Peyer's patch (tissue), 4 donors: ENCODE data around the gene TRMT11. TPM values are rescaled to one million over a fixed set of nuclear protein-coding genes. Genes with fewer than 3 reads are reported as not detected.

Source experiments
- DNase-seq, 3 donors: peaks; one replicate each; pipeline ENCODE4 v3.0.0-alpha.2; 2017 to 2019
- H3K27ac ChIP-seq, 4 donors: fragments of 200-600 bp; sonication (generic); one replicate each; pipeline ENCODE4 v1.5.1; 2016 to 2019
- H3K27me3 ChIP-seq, 2 donors: fragments of 200-600 bp; sonication (generic); one replicate each; pipeline ENCODE4 v1.5.1; 2019
- H3K36me3 ChIP-seq, 3 donors: fragments of 200-600 bp; sonication (generic); one replicate each; pipeline ENCODE4 v1.5.1; 2016 to 2019
- H3K4me1 ChIP-seq, 4 donors: fragments of 200-600 bp; sonication (generic); one replicate each; pipeline ENCODE4 v1.5.1; 2016 to 2019
- H3K4me3 ChIP-seq, 4 donors: fragments of 200-600 bp; sonication (generic); 1 replicate in 3 of 4; 2 replicates in 1 of 4; pipeline ENCODE4 v1.5.1; 2016 to 2019; ENCODE audit warnings: mild to moderate bottlenecking in 1 of 4
- H3K9me3 ChIP-seq, 4 donors: fragments of 200-600 bp; sonication (generic); one replicate each; pipeline ENCODE4 v1.5.1; 2016 to 2019; ENCODE audit warnings: mild to moderate bottlenecking in 1 of 4
- POLR2A ChIP-seq, 2 donors: fragments of 450-650 bp; IDR thresholded peaks; one replicate each; pipeline ENCODE4 v1.5.1; 2017; ENCODE audit warnings: antibody characterized with exemption in 2 of 2, mild to moderate bottlenecking in 2 of 2, moderate library complexity in 2 of 2
- total RNA-seq, 4 donors: library from RNA; depleted of rRNA; stranded (reverse); fragments of >200 nt; gene quantifications; one replicate each; pipeline ENCODE4 v1.1.0, GENCODE V29; 2016
- TF ChIP-seq, protein P1 (sequence below), 6 experiments: fragments of 450-650 bp in 4 of 6; fragments of 200-600 bp in 2 of 6; sonication (generic) in 1 of 6; IDR thresholded peaks; one replicate each; pipeline ENCODE4 v1.5.1; 2017 to 2019; ENCODE audit warnings: antibody characterized with exemption in 6 of 6, mild to moderate bottlenecking in 3 of 6, moderate library complexity in 1 of 6

Gene TRMT11
- total RNA-seq, 4 donors from 2014 or later: 36.6 to 60.2 (median 51.2) TPM

DNA sequence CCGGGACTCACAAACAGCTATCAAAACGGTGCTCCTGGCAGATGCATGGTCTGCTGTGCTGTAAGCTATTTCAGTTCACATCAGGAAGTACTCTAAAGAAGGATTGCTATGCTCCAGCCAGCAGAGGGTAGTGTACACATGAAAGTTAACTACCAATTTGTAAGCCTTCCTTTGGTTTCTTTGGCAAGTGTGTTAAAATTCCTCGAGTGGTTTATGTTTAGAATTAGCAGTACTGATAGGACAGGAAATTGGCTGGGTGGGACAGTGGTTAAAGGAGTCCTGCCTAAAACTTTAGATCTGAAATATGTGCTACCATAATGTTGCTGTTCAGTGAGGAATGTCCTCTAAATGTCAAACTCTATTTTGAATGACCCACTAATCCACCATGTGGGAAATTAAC, 47.4 kb downstream of the TRMT11 start:
- Histone ChIP-seq H3K36me3 (no peaks in the 10 kb centered on the region), H3K9me3 (no peaks in the 10 kb centered on the region), H3K4me3 (no peak overlapping the region), H3K4me1 (no peaks in the 10 kb centered on the region), H3K27me3 (no peaks in the 10 kb centered on the region), H3K27ac (no peak overlapping the region)
- TF ChIP-seq, protein P1, sequence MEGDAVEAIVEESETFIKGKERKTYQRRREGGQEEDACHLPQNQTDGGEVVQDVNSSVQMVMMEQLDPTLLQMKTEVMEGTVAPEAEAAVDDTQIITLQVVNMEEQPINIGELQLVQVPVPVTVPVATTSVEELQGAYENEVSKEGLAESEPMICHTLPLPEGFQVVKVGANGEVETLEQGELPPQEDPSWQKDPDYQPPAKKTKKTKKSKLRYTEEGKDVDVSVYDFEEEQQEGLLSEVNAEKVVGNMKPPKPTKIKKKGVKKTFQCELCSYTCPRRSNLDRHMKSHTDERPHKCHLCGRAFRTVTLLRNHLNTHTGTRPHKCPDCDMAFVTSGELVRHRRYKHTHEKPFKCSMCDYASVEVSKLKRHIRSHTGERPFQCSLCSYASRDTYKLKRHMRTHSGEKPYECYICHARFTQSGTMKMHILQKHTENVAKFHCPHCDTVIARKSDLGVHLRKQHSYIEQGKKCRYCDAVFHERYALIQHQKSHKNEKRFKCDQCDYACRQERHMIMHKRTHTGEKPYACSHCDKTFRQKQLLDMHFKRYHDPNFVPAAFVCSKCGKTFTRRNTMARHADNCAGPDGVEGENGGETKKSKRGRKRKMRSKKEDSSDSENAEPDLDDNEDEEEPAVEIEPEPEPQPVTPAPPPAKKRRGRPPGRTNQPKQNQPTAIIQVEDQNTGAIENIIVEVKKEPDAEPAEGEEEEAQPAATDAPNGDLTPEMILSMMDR (IDR thresholded peaks at IDR 0.05): peak in 4 of 6 experiments; percentile 27 to 68 (median 67)
- TF ChIP-seq POLR2A (IDR thresholded peaks at IDR 0.05): no peak
- DNase-seq: peak in 1 of 3 donors; percentile 55

DNA sequence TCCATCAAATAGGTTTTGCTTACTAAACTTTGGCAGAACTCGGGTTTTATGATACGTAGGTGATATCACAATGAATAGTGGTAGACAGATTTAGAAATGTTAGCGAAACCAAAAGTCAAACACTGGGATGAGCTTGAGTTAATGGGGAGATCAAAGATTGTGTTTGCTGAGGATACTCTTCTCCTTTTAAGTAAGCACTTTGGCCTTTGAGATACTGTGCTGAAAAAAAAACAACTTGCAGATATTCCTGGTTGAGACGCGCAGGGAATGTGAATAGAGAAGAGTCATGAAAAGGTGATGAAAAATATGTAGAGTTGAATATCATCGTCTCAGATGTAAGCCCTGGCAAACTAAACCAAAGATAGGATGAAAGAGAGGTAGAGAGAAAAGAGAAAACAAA, 48.3 kb downstream of the TRMT11 start:
- no peak for DNase-seq
- no peaks in the 10 kb centered on the region for H3K36me3 ChIP-seq
- H3K27me3 ChIP-seq: no peaks in the 10 kb centered on the region
- H3K4me1 ChIP-seq: no peaks in the 10 kb centered on the region
- no peak overlapping the region for H3K4me3 ChIP-seq
- TF ChIP-seq, protein P1 (IDR thresholded peaks at IDR 0.05): no peak
- TF ChIP-seq POLR2A (IDR thresholded peaks at IDR 0.05): no peak
- H3K27ac ChIP-seq: no peak overlapping the region
- no peaks in the 10 kb centered on the region for H3K9me3 ChIP-seq

DNA sequence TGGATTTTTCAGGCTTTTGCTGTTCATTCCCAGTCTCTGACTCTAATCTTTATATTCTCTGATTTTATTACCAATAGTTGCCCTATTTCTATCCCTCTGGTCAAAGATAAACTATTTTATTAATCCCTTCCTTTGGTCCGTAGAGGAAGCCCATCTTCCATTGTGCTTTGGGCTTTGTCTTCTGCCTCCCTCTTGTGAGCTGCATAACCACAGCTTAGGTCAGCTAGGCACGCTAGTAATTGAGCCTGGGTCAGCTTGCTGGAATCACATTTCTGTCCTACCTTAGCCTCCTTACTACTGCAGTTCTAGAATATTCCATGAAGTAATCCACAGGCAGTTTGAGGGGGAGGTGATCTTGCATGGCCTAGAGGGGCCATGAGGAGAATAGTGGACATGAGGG, 49.4 kb downstream of the TRMT11 start:
- no peak for TF ChIP-seq POLR2A (IDR thresholded peaks at IDR 0.05)
- TF ChIP-seq, protein P1 (IDR thresholded peaks at IDR 0.05): no peak
- H3K4me1 ChIP-seq: peaks cover 0 to 5% (median 0%) of the 10 kb centered on the region in 4 donors
- no peak for DNase-seq
- no peaks in the 10 kb centered on the region for H3K9me3 ChIP-seq
- no peak overlapping the region for H3K27ac ChIP-seq
- H3K27me3 ChIP-seq: no peaks in the 10 kb centered on the region
- no peak overlapping the region for H3K4me3 ChIP-seq
- no peaks in the 10 kb centered on the region for H3K36me3 ChIP-seq

DNA sequence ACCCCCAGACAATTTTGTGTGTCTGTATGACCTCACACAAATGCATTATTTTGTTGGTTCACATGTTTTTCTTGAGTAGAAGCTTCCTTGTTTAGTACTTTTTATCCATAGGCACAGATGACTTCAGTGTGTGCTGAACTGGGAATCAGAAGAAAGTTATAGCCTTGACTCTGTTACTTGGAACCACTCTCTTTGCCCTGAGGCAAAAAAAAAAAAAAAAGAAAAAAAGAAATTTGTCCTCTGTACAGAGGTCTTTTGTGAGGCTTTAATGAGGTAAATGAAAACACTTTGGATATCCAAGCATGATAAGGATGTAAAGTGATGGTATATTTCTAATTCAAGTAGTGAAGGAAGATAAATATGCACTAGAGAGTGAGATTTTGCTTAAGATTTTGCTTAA, 51.9 kb downstream of the TRMT11 start:
- Histone ChIP-seq H3K4me3 (no peak overlapping the region), H3K36me3 (no peaks in the 10 kb centered on the region), H3K27me3 (no peaks in the 10 kb centered on the region), H3K27ac (no peak overlapping the region), H3K4me1 (peaks cover 0 to 7% (median 0%) of the 10 kb centered on the region in 4 donors), H3K9me3 (no peaks in the 10 kb centered on the region)
- no peak for DNase-seq
- TF ChIP-seq POLR2A (IDR thresholded peaks at IDR 0.05): no peak
- TF ChIP-seq, protein P1 (IDR thresholded peaks at IDR 0.05): no peak

- Histone ChIP-seq H3K27ac (no peak overlapping the region), H3K9me3 (no peaks in the 10 kb centered on the region), H3K36me3 (no peaks in the 10 kb centered on the region), H3K4me1 (peaks cover 0 to 7% (median 0%) of the 10 kb centered on the region in 4 donors), H3K4me3 (no peak overlapping the region), H3K27me3 (no peaks in the 10 kb centered on the region)
- TF ChIP-seq POLR2A (IDR thresholded peaks at IDR 0.05): no peak
- TF ChIP-seq, protein P1 (IDR thresholded peaks at IDR 0.05): no peak
- no peak for DNase-seq
Measured at GRCh38 chr6:126039284-126039683, 52.9 kb downstream of the TRMT11 start.

- Histone ChIP-seq H3K4me1 (peaks cover 0 to 7% (median 0%) of the 10 kb centered on the region in 4 donors), H3K27ac (peak overlapping the region in 1 of 4 donors; percentile 17), H3K36me3 (no peaks in the 10 kb centered on the region), H3K9me3 (no peaks in the 10 kb centered on the region), H3K4me3 (no peak overlapping the region), H3K27me3 (no peaks in the 10 kb centered on the region)
- TF ChIP-seq, protein P1 (IDR thresholded peaks at IDR 0.05): no peak
- TF ChIP-seq POLR2A (IDR thresholded peaks at IDR 0.05): no peak
- DNase-seq: no peak
Measured at GRCh38 chr6:126040394-126040793, 54.1 kb downstream of the TRMT11 start.
